Activated T-cell treated with anti-CD3 and anti-CD28 coated beads, Interleukin-2, amount 50 U/mL, for 24 hours (primary cell): ENCODE measurements around the gene ZNF688.
"Not testable (repeated sequence)": the region's sequence is repeated elsewhere in the genome, so short reads cannot be mapped to it uniquely, and the experiment has no call there.

ENCODE experiments used
- DNase-seq: peaks from one replicate; pipeline ENCODE4 v3.0.0-alpha.2; 2020
- H3K27ac Mint-ChIP-seq: 2 replicates; pipeline ENCODE4 v1.8.0; 2020; ENCODE audit warnings: mild to moderate bottlenecking, mixed read lengths
- H3K27me3 Mint-ChIP-seq: 2 replicates; pipeline ENCODE4 v1.8.0; 2020; ENCODE audit warnings: mixed read lengths
- H3K36me3 Mint-ChIP-seq: 2 replicates; pipeline ENCODE4 v1.8.0; 2020; ENCODE audit warnings: low read depth, mixed read lengths
- H3K4me1 Mint-ChIP-seq: 2 replicates; pipeline ENCODE4 v1.8.0; 2020; ENCODE audit warnings: low read depth, mixed read lengths
- H3K4me3 Mint-ChIP-seq: 2 replicates; pipeline ENCODE4 v1.8.0; 2020; ENCODE audit warnings: mild to moderate bottlenecking, moderate library complexity, mixed read lengths
- H3K9me3 Mint-ChIP-seq: 2 replicates; pipeline ENCODE4 v1.8.0; 2020; ENCODE audit warnings: mixed read lengths

ZNF688 gene

GRCh38 chr16:30554557-30555314 lies 16.8 kb downstream of the ZNF688 start:
- Mint-ChIP-seq H3K36me3 (peaks cover 51% of the 10 kb centered on the region), H3K4me1 (peaks cover 61% of the 10 kb centered on the region), H3K27me3 (no peaks in the 10 kb centered on the region), H3K9me3 (no peaks in the 10 kb centered on the region), H3K4me3 (no peak overlapping the region), H3K27ac (peak overlapping the region; percentile 94)
- DNase-seq, result no peak

DNA sequence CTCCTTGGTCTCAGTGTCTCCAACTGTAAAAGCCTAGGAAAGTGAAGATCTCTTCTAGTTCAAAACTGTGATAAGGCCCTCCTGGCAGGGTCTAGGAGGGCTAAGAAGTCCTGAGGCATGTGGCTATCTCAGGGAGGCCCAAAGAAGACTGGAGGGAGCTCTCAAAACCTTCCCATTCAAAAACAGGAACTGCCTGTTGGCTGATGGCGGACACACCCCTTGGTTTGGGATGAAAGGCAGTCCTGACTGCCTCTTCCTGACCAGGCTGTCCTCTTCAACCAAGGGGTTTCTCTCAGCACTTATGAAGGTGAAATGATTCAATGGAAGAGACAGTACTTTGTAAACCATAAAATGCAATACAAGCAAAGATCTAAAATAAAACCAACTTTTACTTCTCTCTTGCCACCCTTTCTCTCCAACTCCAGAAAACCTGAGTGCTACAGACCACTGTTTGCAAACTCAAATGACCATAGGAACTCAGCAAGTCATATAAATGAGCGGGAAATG lies 18.1 kb downstream of the ZNF688 start:
- no peak for DNase-seq
- no peaks in the 10 kb centered on the region for H3K9me3 Mint-ChIP-seq
- peaks cover 63% of the 10 kb centered on the region for H3K4me1 Mint-ChIP-seq
- peaks cover 51% of the 10 kb centered on the region for H3K36me3 Mint-ChIP-seq
- H3K27ac Mint-ChIP-seq, result peak overlapping the region; percentile 94
- no peak overlapping the region for H3K4me3 Mint-ChIP-seq
- H3K27me3 Mint-ChIP-seq, result no peaks in the 10 kb centered on the region

DNA sequence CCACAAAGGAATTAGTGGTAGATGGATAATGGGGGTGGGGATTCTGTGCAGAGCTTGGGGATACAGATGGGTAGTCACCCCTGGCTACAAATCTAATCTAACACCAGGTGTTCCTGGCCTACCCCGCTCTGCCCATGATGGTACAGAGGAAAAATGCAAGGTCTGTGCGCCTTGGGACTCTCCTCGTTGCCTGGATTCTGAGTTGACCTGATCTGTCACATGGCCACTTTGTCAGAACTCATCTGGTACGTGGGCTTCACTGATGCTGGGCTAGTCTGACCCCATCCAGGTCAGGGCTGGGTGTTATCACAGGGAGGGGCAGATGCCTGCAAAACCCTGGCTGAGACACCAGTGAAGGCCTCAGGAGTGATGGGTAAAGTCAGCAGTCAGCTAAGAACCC lies 18.6 kb downstream of the ZNF688 start:
- no peaks in the 10 kb centered on the region for H3K9me3 Mint-ChIP-seq
- H3K4me3 Mint-ChIP-seq, result no peak overlapping the region
- peaks cover 63% of the 10 kb centered on the region for H3K4me1 Mint-ChIP-seq
- peaks cover 51% of the 10 kb centered on the region for H3K36me3 Mint-ChIP-seq
- H3K27ac Mint-ChIP-seq, result peak overlapping the region; percentile 94
- no peaks in the 10 kb centered on the region for H3K27me3 Mint-ChIP-seq
- DNase-seq, result no peak

DNA sequence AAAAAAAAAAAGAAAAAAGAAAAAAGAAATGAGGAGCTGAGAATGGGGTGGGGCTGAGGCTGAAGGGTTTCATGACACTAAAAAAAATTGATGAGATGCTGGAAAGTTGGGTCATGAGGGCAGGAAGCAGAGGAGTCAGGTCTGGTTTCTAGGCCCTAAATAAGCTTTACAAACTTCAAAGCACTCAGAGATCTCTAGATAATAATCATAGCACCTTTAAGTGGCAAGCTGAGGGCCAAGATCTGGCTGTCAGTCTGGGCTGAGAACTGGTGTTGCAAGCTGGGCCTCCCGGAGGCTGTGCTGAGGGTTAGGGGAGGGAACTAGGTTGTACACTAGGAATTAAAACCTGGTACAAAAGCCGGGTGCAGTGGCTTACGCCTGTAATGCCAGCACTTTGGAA lies 19.7 kb downstream of the ZNF688 start:
- peaks cover 44% of the 10 kb centered on the region for H3K36me3 Mint-ChIP-seq
- DNase-seq, result peak; percentile 72
- H3K9me3 Mint-ChIP-seq, result no peaks in the 10 kb centered on the region
- no peaks in the 10 kb centered on the region for H3K27me3 Mint-ChIP-seq
- H3K4me1 Mint-ChIP-seq, result peaks cover 63% of the 10 kb centered on the region
- H3K27ac Mint-ChIP-seq, result peak overlapping the region; percentile 94
- peak overlapping the region; percentile 66 for H3K4me3 Mint-ChIP-seq

DNA sequence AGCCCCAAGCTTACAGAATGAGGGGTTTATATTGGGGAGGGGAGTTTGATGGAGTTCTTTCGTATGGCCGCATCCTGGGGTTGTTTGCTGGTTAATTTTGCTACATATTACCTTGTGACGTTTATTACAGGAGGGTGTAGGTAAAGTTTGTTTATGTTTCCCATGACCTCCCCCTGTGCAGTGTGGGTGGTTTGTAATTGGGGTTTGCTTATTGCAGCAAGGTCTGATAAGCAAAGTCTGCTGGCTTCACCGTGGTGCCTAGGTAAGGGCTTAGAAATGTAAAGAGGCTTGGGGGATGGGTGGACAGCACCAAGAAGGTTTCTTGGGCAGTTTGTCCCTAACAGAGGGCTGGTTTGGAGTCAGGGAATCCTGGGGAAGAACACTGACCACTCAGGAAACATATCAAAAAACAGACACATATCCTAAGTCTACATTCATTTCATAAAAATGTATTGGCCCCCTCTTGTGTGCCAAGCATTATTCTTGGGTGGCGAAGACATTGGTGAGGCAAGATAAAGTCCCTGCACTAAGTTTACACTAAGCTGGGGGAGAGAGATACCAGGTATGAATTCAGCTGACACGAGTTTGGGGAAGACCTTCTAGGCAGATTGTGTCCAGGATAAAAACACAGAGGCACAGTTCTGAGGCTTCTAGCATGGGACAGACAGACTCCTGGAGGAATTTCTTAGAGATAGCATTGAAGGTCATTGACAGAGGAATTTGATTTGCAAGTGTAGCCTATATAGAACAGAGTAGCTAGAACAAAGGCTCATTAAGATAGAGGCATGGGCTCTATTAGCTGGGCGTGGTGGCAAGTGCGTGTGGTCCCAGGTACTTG lies 22.9 kb downstream of the ZNF688 start:
- Mint-ChIP-seq H3K4me3 (no peak overlapping the region), H3K4me1 (peaks cover 44% of the 10 kb centered on the region), H3K27ac (peak overlapping the region; percentile 1), H3K9me3 (no peaks in the 10 kb centered on the region), H3K36me3 (peaks cover 18% of the 10 kb centered on the region), H3K27me3 (no peaks in the 10 kb centered on the region)
- DNase-seq, result no peak

DNA sequence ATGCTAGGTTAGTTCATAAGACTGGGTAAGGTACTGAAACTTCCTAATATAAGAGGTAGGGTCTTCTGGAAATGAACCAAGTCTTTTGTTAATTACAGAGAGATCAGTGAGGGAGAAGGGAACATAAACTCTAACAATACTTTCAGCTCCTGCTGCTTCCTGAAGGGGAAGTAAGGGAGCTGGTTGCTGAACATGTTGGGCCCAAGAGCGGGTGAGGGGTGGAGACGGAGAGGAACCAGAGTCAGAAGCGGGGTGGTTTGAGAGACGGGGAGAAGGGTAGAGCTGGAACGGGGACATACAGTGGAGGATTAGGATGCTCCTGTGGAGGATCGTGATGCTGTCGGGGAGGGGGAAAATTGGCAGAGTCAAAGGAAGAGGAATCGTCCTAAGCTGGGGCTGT lies 25.4 kb downstream of the ZNF688 start:
- Mint-ChIP-seq H3K36me3 (no peaks in the 10 kb centered on the region), H3K4me1 (peaks cover 20% of the 10 kb centered on the region), H3K4me3 (no peak overlapping the region), H3K27me3 (no peaks in the 10 kb centered on the region), H3K27ac (peak overlapping the region; percentile 15), H3K9me3 (no peaks in the 10 kb centered on the region)
- DNase-seq, result no peak

- H3K27me3 Mint-ChIP-seq, result no peaks in the 10 kb centered on the region
- H3K4me1 Mint-ChIP-seq, result peaks cover 6% of the 10 kb centered on the region
- H3K27ac Mint-ChIP-seq, result no peak overlapping the region
- no peaks in the 10 kb centered on the region for H3K9me3 Mint-ChIP-seq
- H3K4me3 Mint-ChIP-seq, result no peak overlapping the region
- H3K36me3 Mint-ChIP-seq, result peaks cover 18% of the 10 kb centered on the region
- no peak for DNase-seq
Measured at GRCh38 chr16:30543067-30543466, 28.4 kb downstream of the ZNF688 start.

DNA sequence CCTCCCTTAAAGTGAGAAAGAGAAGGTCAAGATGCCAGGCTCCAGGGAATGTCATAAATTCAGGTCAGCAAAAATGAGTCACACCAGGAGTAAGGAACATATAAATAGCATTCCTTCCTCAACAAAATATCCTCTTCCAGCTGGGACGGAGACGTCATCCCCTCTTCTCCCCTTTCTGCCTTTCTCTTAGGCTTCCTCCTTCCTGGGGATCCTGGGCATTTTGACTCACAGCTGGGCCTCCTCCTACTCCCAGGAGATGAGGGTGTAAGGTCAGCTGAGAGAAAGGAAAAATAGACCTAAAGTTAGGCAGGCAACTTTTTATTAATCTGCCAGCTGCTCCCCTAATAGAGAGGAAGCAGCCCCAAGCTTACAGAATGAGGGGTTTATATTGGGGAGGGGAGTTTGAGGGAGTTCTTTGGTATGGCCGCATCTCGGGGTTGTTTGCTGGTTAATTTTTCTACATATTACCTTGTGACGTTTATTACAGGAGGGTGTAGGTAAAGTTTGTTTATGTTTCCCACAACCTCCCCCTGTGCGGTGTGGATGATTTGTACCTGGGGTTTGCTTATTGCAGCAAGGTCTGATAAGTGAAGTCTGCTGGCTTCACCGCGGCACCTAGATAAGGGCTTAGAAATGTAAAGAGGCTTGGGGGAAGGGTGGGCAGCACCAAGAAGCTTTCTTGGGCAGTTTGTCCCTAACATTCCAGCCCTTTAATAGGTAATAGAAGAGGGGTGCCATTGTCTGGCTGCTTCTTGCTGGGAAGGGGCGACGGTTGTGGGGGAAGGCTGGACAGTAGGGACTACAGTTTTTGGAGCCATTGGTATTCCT lies 29.8 kb downstream of the ZNF688 start:
- Mint-ChIP-seq H3K4me3 (no peak overlapping the region), H3K36me3 (peaks cover 32% of the 10 kb centered on the region), H3K27ac (no peak overlapping the region), H3K4me1 (peaks cover 17% of the 10 kb centered on the region), H3K9me3 (no peaks in the 10 kb centered on the region), H3K27me3 (no peaks in the 10 kb centered on the region)
- DNase-seq, result no peak

DNA sequence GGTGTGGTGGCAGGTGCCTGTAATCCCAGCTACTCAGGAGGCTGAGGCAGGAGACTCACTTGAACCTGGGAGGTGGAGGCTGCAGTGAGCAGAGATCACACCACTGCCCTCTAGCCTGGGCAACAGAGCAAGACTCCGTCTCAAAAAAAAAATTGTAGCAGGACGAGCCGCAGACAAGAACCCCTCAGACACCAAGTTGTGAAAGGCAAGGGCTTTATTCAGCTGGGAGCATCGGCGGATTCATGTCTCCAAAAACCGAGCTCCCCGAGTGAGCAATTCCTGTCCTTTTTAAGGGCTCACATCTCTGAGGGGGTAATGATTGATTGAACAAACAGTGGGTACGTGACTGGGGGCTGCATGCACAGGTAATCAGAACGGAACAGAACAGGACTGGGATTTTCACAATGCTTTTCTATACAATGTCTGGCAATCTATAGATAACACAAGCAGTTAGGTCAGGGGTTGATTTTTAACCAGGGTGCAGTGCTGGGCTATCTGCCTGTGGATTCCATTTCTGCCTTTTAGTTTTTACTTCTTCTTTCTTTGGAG lies 30.5 kb downstream of the ZNF688 start:
- H3K27ac Mint-ChIP-seq, H3K27me3 Mint-ChIP-seq, H3K9me3 Mint-ChIP-seq, DNase-seq, H3K4me3 Mint-ChIP-seq: not testable (repeated sequence)
- peaks cover 24% of the 10 kb centered on the region for H3K4me1 Mint-ChIP-seq
- H3K36me3 Mint-ChIP-seq, result peaks cover 39% of the 10 kb centered on the region

DNA sequence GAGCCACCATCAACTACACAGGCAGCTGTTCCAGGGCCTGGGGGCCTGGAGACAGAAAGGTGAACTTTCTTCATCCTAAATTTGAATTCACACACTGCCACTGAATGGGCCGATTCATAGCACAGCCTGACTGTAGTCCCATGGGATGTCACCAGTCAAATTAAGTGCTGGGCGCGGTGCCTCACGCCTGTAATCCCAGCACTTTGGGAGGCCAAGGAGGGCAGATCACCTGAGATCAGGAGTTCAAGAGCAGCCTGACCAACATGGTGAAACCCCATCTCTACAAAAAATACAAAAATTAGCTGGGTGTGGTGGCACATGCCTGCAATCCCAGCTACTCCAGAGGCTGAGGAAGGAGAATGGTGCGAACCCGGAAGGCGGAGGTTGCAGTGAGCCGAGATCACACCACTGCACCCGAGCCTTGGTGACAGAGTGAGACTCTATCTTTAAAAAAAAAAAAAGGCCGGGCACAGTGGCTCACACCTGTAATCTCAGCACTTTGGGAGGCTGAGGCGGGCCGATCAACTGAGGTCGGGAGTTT lies 31.5 kb downstream of the ZNF688 start:
- peaks cover 28% of the 10 kb centered on the region for H3K4me1 Mint-ChIP-seq
- H3K36me3 Mint-ChIP-seq, result peaks cover 48% of the 10 kb centered on the region
- peak overlapping the region; percentile 41 for H3K27ac Mint-ChIP-seq
- H3K4me3 Mint-ChIP-seq, DNase-seq, H3K9me3 Mint-ChIP-seq, H3K27me3 Mint-ChIP-seq: not testable (repeated sequence)

DNA sequence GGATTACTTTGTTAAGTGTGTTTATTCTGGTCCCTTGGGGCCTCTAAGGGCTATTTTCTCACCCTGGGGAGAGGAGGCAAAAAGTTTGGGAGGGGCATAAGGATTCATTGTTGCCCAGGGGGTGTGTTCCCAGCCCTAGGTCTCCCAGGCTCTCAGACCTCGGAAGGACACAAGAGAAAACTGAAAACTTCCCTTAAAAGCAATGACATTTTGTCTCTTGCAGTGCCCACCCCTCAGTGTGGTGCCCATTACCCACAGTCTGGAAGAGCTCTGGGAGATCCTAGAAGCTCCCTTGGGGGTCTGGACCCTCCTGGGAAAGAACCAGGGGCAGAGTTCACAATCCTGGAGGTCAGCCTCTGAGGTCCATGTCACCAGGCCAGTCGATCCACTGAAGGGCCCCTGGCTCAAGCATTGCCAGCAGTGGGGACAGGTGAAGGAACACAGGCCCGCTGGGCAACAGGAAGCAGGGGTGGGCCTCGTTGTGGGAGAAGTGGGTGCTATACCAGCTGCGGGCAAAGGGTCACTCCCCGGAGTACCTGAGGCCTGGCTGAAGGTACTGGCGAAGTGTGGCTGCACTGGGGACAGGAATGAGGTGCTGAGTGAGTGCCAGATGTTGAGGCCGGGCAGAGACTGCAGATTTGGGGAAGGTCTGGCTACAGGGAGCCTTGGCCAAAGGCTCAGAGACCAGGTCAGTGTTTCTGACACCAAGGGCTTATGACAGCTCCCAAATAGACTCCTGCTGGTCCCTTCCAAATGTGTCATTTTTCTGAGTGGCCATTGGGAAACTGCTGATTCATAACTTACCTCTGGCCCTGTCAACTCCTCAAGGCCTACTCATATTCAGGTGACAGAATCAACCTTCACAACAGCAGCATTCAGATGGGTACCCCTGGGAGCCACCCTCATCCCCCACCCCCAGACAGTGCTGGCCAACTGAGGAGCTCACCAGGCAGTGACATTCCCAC lies 32.2 kb downstream of the ZNF688 start:
- peaks cover 54% of the 10 kb centered on the region for H3K36me3 Mint-ChIP-seq
- peaks cover 28% of the 10 kb centered on the region for H3K4me1 Mint-ChIP-seq
- peak overlapping the region; percentile 41 for H3K27ac Mint-ChIP-seq
- H3K27me3 Mint-ChIP-seq, result no peaks in the 10 kb centered on the region
- no peaks in the 10 kb centered on the region for H3K9me3 Mint-ChIP-seq
- DNase-seq, result no peak
- H3K4me3 Mint-ChIP-seq, result no peak overlapping the region

- Mint-ChIP-seq H3K4me3 (peak overlapping the region; percentile 85), H3K36me3 (peaks cover 75% of the 10 kb centered on the region), H3K4me1 (peaks cover 33% of the 10 kb centered on the region), H3K27ac (peak overlapping the region; percentile 98)
- not testable (repeated sequence) for DNase-seq, H3K27me3 Mint-ChIP-seq, H3K9me3 Mint-ChIP-seq
Measured at GRCh38 chr16:30536391-30537024, 35.0 kb downstream of the ZNF688 start.

GRCh38 chr16:30535777-30536190 lies 35.7 kb downstream of the ZNF688 start:
- Mint-ChIP-seq H3K27ac (peak overlapping the region; percentile 98), H3K4me3 (peak overlapping the region; percentile 85), H3K9me3 (no peaks in the 10 kb centered on the region), H3K36me3 (peaks cover 82% of the 10 kb centered on the region), H3K27me3 (no peaks in the 10 kb centered on the region), H3K4me1 (peaks cover 37% of the 10 kb centered on the region)
- DNase-seq, result peak; percentile 84
